Panc1 (cell line): Measurements from ENCODE around the gene ATP13A2. TPM values are rescaled to one million over a fixed set of nuclear protein-coding genes. Genes with fewer than 3 reads are reported as not detected.

Experiments
- ATAC-seq: fragments of 200-7000 bp; cut with Tn5 transposase; 2 replicates; pipeline ENCODE4 v1.9.1; 2020; ENCODE audit warnings: mild to moderate bottlenecking, moderate library complexity
- BruUV-seq: library from RNA; stranded (reverse); fragments of 400-500 nt; replicated peaks from 2 replicates; lab custom pipeline; 2021; lab: Mats Ljungman, UMichigan
- CTCF ChIA-PET: fragments of 300-600 bp; sonication (Branson Sonifier 250); formaldehyde crosslinking; loops from one replicate; lab custom pipeline; 2022; ENCODE audit warnings: antibody characterized with exemption; lab: Charles Lee
- POLR2A ChIA-PET: fragments of 300-600 bp; sonication (Branson Sonifier 250); formaldehyde crosslinking; loops from one replicate; lab custom pipeline; 2022; ENCODE audit warnings: antibody characterized with exemption; lab: Charles Lee
- DNase-seq: peaks from one replicate; pipeline ENCODE4 v3.0.0-alpha.2; 2010; ENCODE audit warnings: low read depth, low spot score
- H3K27ac ChIP-seq: 2 replicates; pipeline ENCODE4 v1.5.1; 2011; ENCODE audit warnings: mild to moderate bottlenecking, low read length, inconsistent platforms
- H3K27me3 ChIP-seq: fragments of 200-500 bp; sonication (Bioruptor generic); 2 replicates; pipeline ENCODE4 v1.6.0; 2014; ENCODE audit warnings: low read length, inconsistent platforms; ENCODE audit not compliant: control insufficient read depth, insufficient read depth
- H3K36me3 ChIP-seq: fragments of 200-500 bp; sonication (Bioruptor generic); 2 replicates; pipeline ENCODE4 v1.5.1; 2014; ENCODE audit warnings: inconsistent platforms, mild to moderate bottlenecking, low read length, moderate library complexity; ENCODE audit not compliant: control insufficient read depth, insufficient read depth
- H3K4me1 ChIP-seq: 2 replicates; pipeline ENCODE4 v1.5.1; 2011; ENCODE audit warnings: inconsistent platforms, mild to moderate bottlenecking, low read length, moderate library complexity; ENCODE audit not compliant: control insufficient read depth, insufficient read depth
- H3K4me3 ChIP-seq, 2 experiments: 2 replicates each; pipeline ENCODE4 v1.5.1; 2011 to 2012; ENCODE audit warnings: low read depth in 2 of 2, low read length in 2 of 2, mild to moderate bottlenecking in 2 of 2, inconsistent platforms in 1 of 2, moderate library complexity in 1 of 2
- H3K9me3 ChIP-seq: fragments of 200-500 bp; sonication (Bioruptor generic); 2 replicates; pipeline ENCODE4 v1.5.1; 2014; ENCODE audit warnings: low read depth, mild to moderate bottlenecking, inconsistent platforms, low read length, moderate library complexity; ENCODE audit not compliant: control insufficient read depth, insufficient read depth
- POLR2AphosphoS5 ChIP-seq: IDR thresholded peaks from 2 replicates; pipeline ENCODE4 v1.6.1; 2012; ENCODE audit warnings: mild to moderate bottlenecking, low read depth, low read length, moderate library complexity
- REST ChIP-seq, 2 experiments: IDR thresholded peaks; 2 replicates each; pipeline ENCODE4 v1.6.1; 2011 to 2012; ENCODE audit warnings: low read depth in 2 of 2, control low read depth in 1 of 2, low read length in 1 of 2, mild to moderate bottlenecking in 1 of 2, moderate library complexity in 1 of 2; ENCODE audit not compliant: insufficient read depth in 1 of 2
- SIN3A ChIP-seq: IDR thresholded peaks from 2 replicates; pipeline ENCODE4 v1.6.1; 2012; ENCODE audit warnings: low read depth, mild to moderate bottlenecking, low read length, moderate library complexity, borderline replicate concordance; ENCODE audit not compliant: insufficient read depth
- TCF7L2 ChIP-seq: IDR thresholded peaks from 2 replicates; pipeline ENCODE4 v1.6.1; 2011; ENCODE audit warnings: mild to moderate bottlenecking, low read depth, low read length, inconsistent platforms
- in situ Hi-C: cut with HindIII; loops from 2 replicates; pipeline ENCODE4 v1.10.0; 2016; ENCODE audit warnings: low sequenced_read_pairs, low pct_unique_long_range_greater_than_20kb
- intact Hi-C: fragments of 100-400 bp; cut with micrococcal nuclease; formaldehyde crosslinking; loops from one replicate; pipeline ENCODE4 v1.10.0; 2022; ENCODE audit not compliant: unreplicated experiment
- total RNA-seq: library from RNA; stranded (reverse); gene quantifications from one replicate; pipeline ENCODE4 v1.2.1, GENCODE V29; 2021; ENCODE audit not compliant: unreplicated experiment
- TF ChIP-seq, protein P1 (sequence below): fragments of 450-650 bp; IDR thresholded peaks from 2 replicates; pipeline ENCODE4 v1.5.1; 2017; ENCODE audit warnings: mild to moderate bottlenecking

ATP13A2 gene
- total RNA-seq, 1 experiment from 2014 or later, result 49.9 TPM

DNA sequence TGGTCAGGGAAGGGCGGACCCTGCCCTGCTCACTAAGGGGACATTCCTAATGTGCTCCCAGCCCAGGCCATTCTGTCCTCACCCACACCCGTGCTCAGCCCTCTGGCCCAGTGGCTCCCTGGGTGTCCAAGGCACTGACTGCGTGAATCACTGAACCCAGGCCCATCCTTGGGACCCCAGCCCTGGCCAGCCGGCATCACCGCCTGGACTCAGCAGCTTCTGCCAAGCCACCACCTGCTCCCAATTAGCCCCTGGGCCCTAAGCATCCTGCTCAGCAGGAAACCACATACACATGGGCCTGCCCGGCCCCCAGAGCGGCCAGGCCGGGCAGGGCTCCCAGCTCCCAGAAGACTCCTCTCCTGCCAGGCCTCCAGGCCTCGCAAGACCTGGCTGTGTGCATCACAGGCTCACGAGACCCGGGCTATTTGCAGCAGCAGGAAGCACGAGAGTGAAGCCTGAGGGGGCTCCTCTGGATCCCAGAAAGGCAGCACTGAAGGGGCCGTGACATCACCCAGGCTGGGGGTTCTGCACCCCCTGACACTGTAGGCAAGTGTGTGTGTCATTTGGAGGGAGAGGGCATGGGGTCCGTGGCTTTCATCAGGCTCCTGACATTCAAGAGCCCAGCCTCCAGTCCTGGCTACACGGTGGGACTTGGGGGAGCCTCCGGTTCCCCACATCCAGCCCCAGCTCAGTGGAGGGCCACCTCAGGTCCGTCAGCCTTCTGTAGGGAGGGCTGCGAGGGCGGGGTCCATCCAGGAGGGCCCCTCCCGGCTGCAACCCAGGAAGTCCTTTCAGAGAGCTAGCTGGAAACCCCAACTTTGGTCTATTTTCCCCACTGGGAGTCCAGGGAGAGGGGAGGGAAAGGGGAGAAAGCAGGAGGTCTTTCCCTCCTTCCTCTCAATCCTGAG, 32.9 kb downstream of the ATP13A2 start:
- Histone ChIP-seq H3K36me3 (peaks cover 3% of the 10 kb centered on the region; the same call in 1 of the 2 replicates), H3K27ac (no peak overlapping the region), H3K4me3 (peak overlapping the region; percentile 45 to 59; a peak in 3 of 4 replicates), H3K4me1 (0 out of 2 replicates have a peak, but pooled peaks cover 4% of the 10 kb centered on the region), H3K9me3 (no peaks in the 10 kb centered on the region), H3K27me3 (no peaks in the 10 kb centered on the region)
- DNase-seq (no peak), ATAC-seq (no peak)
- intact Hi-C loops (no loop called here), in situ Hi-C loops (no loop called here)
- BruUV-seq, result no TSS peak
- TF ChIP-seq REST (IDR thresholded peaks at IDR 0.05; ENCODE audit: insufficient read depth in 1 of 2, low read depth in 2 of 2, low read length in 1 of 2) (no peak), TCF7L2 (no peak)
- ChIA-PET POLR2A (interaction anchor here (0.7 kb wide), 1 partner anchor 38 kb away, joined by 5 read pairs; no protein-coding TSS in a partner anchor), CTCF (no interaction called here)

- Histone ChIP-seq H3K4me3 (no peak overlapping the region), H3K9me3 (no peaks in the 10 kb centered on the region), H3K27me3 (no peaks in the 10 kb centered on the region), H3K27ac (no peak overlapping the region), H3K36me3 (peaks cover 3% of the 10 kb centered on the region; the same call in 1 of the 2 replicates), H3K4me1 (0 out of 2 replicates have a peak, but pooled peaks cover 4% of the 10 kb centered on the region)
- in situ Hi-C loops (no loop called here), intact Hi-C loops (no loop called here)
- CTCF ChIA-PET, result interaction anchor here (0.6 kb wide), 1 partner anchor 1204 kb away, joined by 15 read pairs; no protein-coding TSS in a partner anchor
- no peak for DNase-seq
- TF ChIP-seq SIN3A (no peak), TCF7L2 (no peak), REST (IDR thresholded peaks at IDR 0.05; ENCODE audit: insufficient read depth in 1 of 2, low read depth in 2 of 2, low read length in 1 of 2) (no peak), POLR2AphosphoS5 (no peak)
- TF ChIP-seq, protein P1, sequence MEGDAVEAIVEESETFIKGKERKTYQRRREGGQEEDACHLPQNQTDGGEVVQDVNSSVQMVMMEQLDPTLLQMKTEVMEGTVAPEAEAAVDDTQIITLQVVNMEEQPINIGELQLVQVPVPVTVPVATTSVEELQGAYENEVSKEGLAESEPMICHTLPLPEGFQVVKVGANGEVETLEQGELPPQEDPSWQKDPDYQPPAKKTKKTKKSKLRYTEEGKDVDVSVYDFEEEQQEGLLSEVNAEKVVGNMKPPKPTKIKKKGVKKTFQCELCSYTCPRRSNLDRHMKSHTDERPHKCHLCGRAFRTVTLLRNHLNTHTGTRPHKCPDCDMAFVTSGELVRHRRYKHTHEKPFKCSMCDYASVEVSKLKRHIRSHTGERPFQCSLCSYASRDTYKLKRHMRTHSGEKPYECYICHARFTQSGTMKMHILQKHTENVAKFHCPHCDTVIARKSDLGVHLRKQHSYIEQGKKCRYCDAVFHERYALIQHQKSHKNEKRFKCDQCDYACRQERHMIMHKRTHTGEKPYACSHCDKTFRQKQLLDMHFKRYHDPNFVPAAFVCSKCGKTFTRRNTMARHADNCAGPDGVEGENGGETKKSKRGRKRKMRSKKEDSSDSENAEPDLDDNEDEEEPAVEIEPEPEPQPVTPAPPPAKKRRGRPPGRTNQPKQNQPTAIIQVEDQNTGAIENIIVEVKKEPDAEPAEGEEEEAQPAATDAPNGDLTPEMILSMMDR, result no peak
- POLR2A ChIA-PET, result interaction anchor here (0.7 kb wide), 1 partner anchor 39 kb away, joined by 5 read pairs; no protein-coding TSS in a partner anchor
- ATAC-seq, result no peak
- no TSS peak for BruUV-seq
Measured at GRCh38 chr1:16978139-16978538, 33.6 kb downstream of the ATP13A2 start.
